Measurements from ENCODE around the gene GALNT1. TPM values are rescaled to one million over a fixed set of nuclear protein-coding genes. Genes with fewer than 3 reads are reported as not detected.

Gene GALNT1
- total RNA-seq, 2 experiments from 2014 or later = 52.5 to 53.4 TPM

- POLR2A ChIA-PET = no interaction called here
Observed at GRCh38 chr18:35653392-35654135, 72.0 kb downstream of the GALNT1 start.

GRCh38 chr18:35658112-35658511, 76.6 kb downstream of the GALNT1 start:
- POLR2A ChIA-PET = no interaction called here
- CTCF ChIA-PET = no interaction called here

More at GRCh38 chr18:35653392-35654135, 72.0 kb downstream of the GALNT1 start:
- CTCF ChIA-PET = no interaction called here

- CTCF ChIA-PET = no interaction called here
- POLR2A ChIA-PET = no interaction called here
Observed at GRCh38 chr18:35661483-35662146, 80.1 kb downstream of the GALNT1 start.

GRCh38 chr18:35662293-35663062, 80.9 kb downstream of the GALNT1 start:
- ChIA-PET POLR2A (no interaction called here), CTCF (no interaction called here)

GRCh38 chr18:35671966-35672603, 90.5 kb downstream of the GALNT1 start:
- CTCF ChIA-PET = no interaction called here

GRCh38 chr18:35672897-35673296, 91.4 kb downstream of the GALNT1 start:
- ChIA-PET CTCF (no interaction called here), POLR2A (no interaction called here)

More at GRCh38 chr18:35671966-35672603, 90.5 kb downstream of the GALNT1 start:
- POLR2A ChIA-PET = no interaction called here

- ChIA-PET POLR2A (no interaction called here), CTCF (no interaction called here)
Observed at GRCh38 chr18:35673682-35674081, 92.1 kb downstream of the GALNT1 start.

GRCh38 chr18:35680139-35680551, 98.6 kb downstream of the GALNT1 start:
- POLR2A ChIA-PET = no interaction called here
- CTCF ChIA-PET = no interaction called here

- CTCF ChIA-PET = no interaction called here
- POLR2A ChIA-PET = interaction anchor here (0.7 kb wide), 1 partner anchor 14 kb away, joined by 6 read pairs; no protein-coding TSS in a partner anchor
Observed at GRCh38 chr18:35682281-35682867, 100.8 kb downstream of the GALNT1 start.

GRCh38 chr18:35683021-35683420, 101.5 kb downstream of the GALNT1 start:
- ChIA-PET CTCF (no interaction called here), POLR2A (no interaction called here)

GRCh38 chr18:35688757-35689156, 107.2 kb downstream of the GALNT1 start:
- CTCF ChIA-PET = no interaction called here
- POLR2A ChIA-PET = no interaction called here

GRCh38 chr18:35689728-35690127, 108.2 kb downstream of the GALNT1 start:
- ChIA-PET CTCF (no interaction called here), POLR2A (no interaction called here)

GRCh38 chr18:35691625-35692024, 110.1 kb downstream of the GALNT1 start:
- CTCF ChIA-PET = no interaction called here
- POLR2A ChIA-PET = no interaction called here

GRCh38 chr18:35692866-35693265, 111.3 kb downstream of the GALNT1 start:
- ChIA-PET POLR2A (no interaction called here), CTCF (no interaction called here)

GRCh38 chr18:35693829-35694228, 112.3 kb downstream of the GALNT1 start:
- POLR2A ChIA-PET = no interaction called here
- CTCF ChIA-PET = no interaction called here

GRCh38 chr18:35694808-35695207, 113.3 kb downstream of the GALNT1 start:
- CTCF ChIA-PET = no interaction called here

GRCh38 chr18:35695384-35695783, 113.8 kb downstream of the GALNT1 start:
- ChIA-PET POLR2A (no interaction called here), CTCF (no interaction called here)

More at GRCh38 chr18:35694808-35695207, 113.3 kb downstream of the GALNT1 start:
- POLR2A ChIA-PET = no interaction called here

- CTCF ChIA-PET = no interaction called here
Observed at GRCh38 chr18:35695803-35696202, 114.3 kb downstream of the GALNT1 start.

GRCh38 chr18:35696307-35696706, 114.8 kb downstream of the GALNT1 start:
- CTCF ChIA-PET = no interaction called here
- POLR2A ChIA-PET = interaction anchor here (0.5 kb wide), 1 partner anchor 14 kb away, joined by 6 read pairs; no protein-coding TSS in a partner anchor

More at GRCh38 chr18:35695803-35696202, 114.3 kb downstream of the GALNT1 start:
- POLR2A ChIA-PET = interaction anchor here (0.5 kb wide), 1 partner anchor 13 kb away, joined by 6 read pairs; no protein-coding TSS in a partner anchor

- ChIA-PET POLR2A (no interaction called here), CTCF (no interaction called here)
Observed at GRCh38 chr18:35697869-35698268, 116.3 kb downstream of the GALNT1 start.

All from activated CD8-positive, alpha-beta memory T cell treated with anti-CD3 and anti-CD28 coated beads for 36 hours (primary cell).